DOHH2 (cell line): ENCODE results near the gene JADE1.

Source experiments
- H3F3A ChIP-seq: fragments of 200-600 bp; sonication (generic), shearing (Covaris generic); 2 replicates; pipeline ENCODE4 v1.6.0; 2016; ENCODE audit warnings: antibody characterized with exemption, mild to moderate bottlenecking; ENCODE audit not compliant: control insufficient read depth, insufficient read depth
- H3K27ac ChIP-seq: fragments of 200-600 bp; sonication (generic); 2 replicates; pipeline ENCODE4 v1.5.1; 2014; ENCODE audit warnings: low read depth, mild to moderate bottlenecking, low read length, moderate library complexity
- H3K27me3 ChIP-seq: fragments of 200-600 bp; sonication (generic); 2 replicates; pipeline ENCODE4 v1.6.1; 2014; ENCODE audit warnings: mild to moderate bottlenecking, low read length, mixed read lengths; ENCODE audit not compliant: control insufficient read depth
- H3K36me3 ChIP-seq: fragments of 200-600 bp; sonication (generic); 2 replicates; pipeline ENCODE4 v1.6.1; 2014; ENCODE audit warnings: mild to moderate bottlenecking, low read length, moderate library complexity, mixed read lengths; ENCODE audit not compliant: control insufficient read depth
- H3K4me1 ChIP-seq: fragments of 200-600 bp; sonication (generic); 2 replicates; pipeline ENCODE4 v1.6.1; 2014; ENCODE audit warnings: mild to moderate bottlenecking, low read length, mixed read lengths; ENCODE audit not compliant: control insufficient read depth
- H3K4me2 ChIP-seq: fragments of 200-600 bp; sonication (generic); 2 replicates; pipeline ENCODE4 v1.6.0; 2014; ENCODE audit warnings: mild to moderate bottlenecking, low read length, moderate library complexity
- H3K4me3 ChIP-seq: fragments of 200-600 bp; sonication (generic); 2 replicates; pipeline ENCODE4 v1.5.1; 2014; ENCODE audit warnings: mild to moderate bottlenecking, low read length, mixed read lengths
- H3K79me2 ChIP-seq: fragments of 200-600 bp; sonication (generic); 2 replicates; pipeline ENCODE4 v1.6.1; 2014; ENCODE audit warnings: mild to moderate bottlenecking, low read length, mixed read lengths; ENCODE audit not compliant: control insufficient read depth
- H3K9me2 ChIP-seq: fragments of 200-600 bp; sonication (generic); replicated peaks from 2 replicates; pipeline ENCODE4 v1.6.1; 2014; ENCODE audit warnings: mild to moderate bottlenecking, low read length, mixed read lengths; ENCODE audit not compliant: control insufficient read depth
- H3K9me3 ChIP-seq: fragments of 200-600 bp; sonication (generic); 2 replicates; pipeline ENCODE4 v1.6.1; 2014; ENCODE audit warnings: antibody characterized with exemption, low read length, mixed read lengths; ENCODE audit not compliant: control insufficient read depth, insufficient read depth
- H4K20me1 ChIP-seq: fragments of 200-600 bp; sonication (generic); 2 replicates; pipeline ENCODE4 v1.6.0; 2014; ENCODE audit warnings: low read depth, mild to moderate bottlenecking, antibody characterized with exemption, low read length, moderate library complexity; ENCODE audit not compliant: control insufficient read depth, insufficient read depth
- CTCF ChIP-seq: fragments of 200-600 bp; sonication (generic); IDR thresholded peaks from one replicate; pipeline ENCODE4 v1.5.1; 2014; ENCODE audit warnings: antibody characterized with exemption, mild to moderate bottlenecking, low read depth, low read length; ENCODE audit not compliant: poor library complexity, severe bottlenecking
- EZH2phosphoT487 ChIP-seq: fragments of 200-600 bp; sonication (generic); IDR thresholded peaks from 2 replicates; pipeline ENCODE4 v1.6.1; 2017; ENCODE audit warnings: borderline replicate concordance, mild to moderate bottlenecking, antibody characterized with exemption, low read length, moderate library complexity, mixed read lengths

The JADE1 gene

GRCh38 chr4:128831531-128832242 is 22.2 kb downstream of the JADE1 start:
- peaks cover 61% of the 10 kb centered on the region for H3K4me1 ChIP-seq
- no peaks in the 10 kb centered on the region for H3K27me3 ChIP-seq
- TF ChIP-seq CTCF (no peak), EZH2phosphoT487 (no peak)
- peak overlapping the region; percentile 86 for H3K4me2 ChIP-seq
- peak overlapping the region; percentile 84 for H3K27ac ChIP-seq
- H4K20me1 ChIP-seq: peaks cover 29% of the 10 kb centered on the region
- peaks cover 23% of the 10 kb centered on the region for H3F3A ChIP-seq
- H3K36me3 ChIP-seq: peaks cover 73% of the 10 kb centered on the region
- peaks cover 99% of the 10 kb centered on the region for H3K79me2 ChIP-seq
- H3K9me2 ChIP-seq: no peaks in the 10 kb centered on the region
- H3K4me3 ChIP-seq: peak overlapping the region; percentile 62
- H3K9me3 ChIP-seq: no peaks in the 10 kb centered on the region

DNA sequence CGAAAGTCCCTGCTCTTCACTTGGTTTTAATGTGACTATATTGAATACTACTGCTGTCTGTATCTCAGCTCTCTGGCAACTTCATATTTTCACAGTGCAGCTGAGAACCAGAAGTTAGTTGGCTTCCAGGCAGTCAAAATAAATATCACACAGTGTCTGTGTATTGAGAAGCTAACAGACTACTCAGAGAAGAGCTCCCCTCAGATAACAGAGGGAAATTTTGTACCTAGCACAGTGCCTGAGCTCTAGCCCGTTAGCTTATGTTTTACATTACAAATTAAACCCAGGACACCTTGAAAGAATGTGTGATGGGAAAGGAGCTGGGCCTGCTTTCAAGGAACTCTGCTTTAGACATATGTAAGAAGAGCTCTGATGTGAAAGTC is 22.7 kb downstream of the JADE1 start:
- peaks cover 76% of the 10 kb centered on the region for H3K36me3 ChIP-seq
- H3K9me2 ChIP-seq: no peaks in the 10 kb centered on the region
- peaks cover 28% of the 10 kb centered on the region for H4K20me1 ChIP-seq
- no peak overlapping the region for H3K4me3 ChIP-seq
- peak overlapping the region; percentile 86; the same call in 1 of the 2 replicates for H3K4me2 ChIP-seq
- no peaks in the 10 kb centered on the region for H3K27me3 ChIP-seq
- H3K79me2 ChIP-seq: peaks cover 99% of the 10 kb centered on the region
- H3F3A ChIP-seq: peaks cover 19% of the 10 kb centered on the region
- no peak for TF ChIP-seq CTCF
- TF ChIP-seq EZH2phosphoT487: no peak
- peak overlapping the region; percentile 84; the same call in 1 of the 2 replicates for H3K27ac ChIP-seq
- peaks cover 59% of the 10 kb centered on the region for H3K4me1 ChIP-seq
- H3K9me3 ChIP-seq: no peaks in the 10 kb centered on the region

- Histone ChIP-seq H3K36me3 (peaks cover 85% of the 10 kb centered on the region), H3K9me3 (no peaks in the 10 kb centered on the region), H3K27ac (no peak overlapping the region), H3K79me2 (peaks cover 99% of the 10 kb centered on the region), H3K4me2 (no peak overlapping the region), H3K4me3 (no peak overlapping the region), H4K20me1 (peaks cover 33% of the 10 kb centered on the region), H3K27me3 (no peaks in the 10 kb centered on the region), H3K4me1 (peaks cover 32% of the 10 kb centered on the region), H3F3A (peaks cover 7% of the 10 kb centered on the region; the same call in 1 of the 2 replicates), H3K9me2 (no peaks in the 10 kb centered on the region)
- TF ChIP-seq EZH2phosphoT487 (no peak), CTCF (no peak)
Measured at GRCh38 chr4:128835498-128836222, 26.2 kb downstream of the JADE1 start.
